Mesothelial cell of epicardium (in vitro differentiated cells): ENCODE data around the gene ZNF514. TPM values are rescaled to one million over a fixed set of nuclear protein-coding genes. Genes with fewer than 3 reads are reported as not detected.

Experiments
- DNase-seq, 2 experiments: peaks; one replicate each; pipeline ENCODE4 v3.0.0; 2021; ENCODE audit warnings: low spot score in 2 of 2; ENCODE audit not compliant: unreplicated experiment in 2 of 2
- H3K27ac Mint-ChIP-seq: 2 replicates; pipeline ENCODE4 v1.8.0; 2021; ENCODE audit warnings: mixed read lengths
- H3K27me3 Mint-ChIP-seq: 2 replicates; pipeline ENCODE4 v1.8.0; 2021; ENCODE audit warnings: low read depth, mixed read lengths
- H3K36me3 Mint-ChIP-seq: 2 replicates; pipeline ENCODE4 v1.8.0; 2021; ENCODE audit warnings: mixed read lengths
- H3K4me1 Mint-ChIP-seq: 2 replicates; pipeline ENCODE4 v1.8.0; 2021; ENCODE audit warnings: mixed read lengths
- H3K4me3 Mint-ChIP-seq: 2 replicates; pipeline ENCODE4 v1.8.0; 2021; ENCODE audit warnings: mild to moderate bottlenecking, moderate library complexity, mixed read lengths
- H3K9me3 Mint-ChIP-seq: 2 replicates; pipeline ENCODE4 v1.8.0; 2021; ENCODE audit warnings: mixed read lengths
- CTCF ChIP-seq: fragments of 200-600 bp; sonication (generic); IDR thresholded peaks from one replicate; pipeline ENCODE4 v1.5.0; 2021; ENCODE audit warnings: antibody characterized with exemption; ENCODE audit not compliant: unreplicated experiment
- total RNA-seq: library from RNA; stranded (reverse); gene quantifications from 3 replicates; pipeline ENCODE4 v1.2.1, GENCODE V29; 2021

Gene ZNF514
- total RNA-seq, result 36.4 to 38.0 TPM (median 37.5 TPM) in 3 replicates

- Mint-ChIP-seq H3K27ac (peak within 1 kb of the TSS; percentile 95), H3K4me1 (peaks cover 23% of the 10 kb centered on the region)
Observed at GRCh38 chr2:95159690-95160449, at the start of gene ZNF514. ZNF514 (minus strand) TSS chr2:95159848; CDS start chr2:95153253, 6,595 bp downstream.

GRCh38 chr2:95208106-95208505, 48.5 kb upstream of the ZNF514 start:
- Mint-ChIP-seq H3K4me3 (peak overlapping the region; percentile 93), H3K27ac (peak overlapping the region; percentile 75), H3K27me3 (no peaks in the 10 kb centered on the region)

More at GRCh38 chr2:95159690-95160449, at the start of gene ZNF514:
- peaks cover 17% of the 10 kb centered on the region for H3K9me3 Mint-ChIP-seq
- no peaks in the 10 kb centered on the region for H3K27me3 Mint-ChIP-seq
- peak within 1 kb of the TSS; percentile 85 for H3K4me3 Mint-ChIP-seq
- peak; percentile 76 to 87 for DNase-seq
- H3K36me3 Mint-ChIP-seq, result peaks cover 21% of the 10 kb centered on the region
- TF ChIP-seq CTCF, result no peak

GRCh38 chr2:95207111-95207961, 47.7 kb upstream of the ZNF514 start, which contains the start of gene ZNF892:
ZNF892 (plus strand) TSS chr2:95207521; CDS start chr2:95207816, 295 bp downstream.
- TF ChIP-seq CTCF, result no peak
- Mint-ChIP-seq H3K4me3 (peak within 1 kb of the TSS; percentile 93), H3K27ac (peak within 1 kb of the TSS; percentile 79), H3K36me3 (peaks cover 38% of the 10 kb centered on the region), H3K9me3 (peaks cover 31% of the 10 kb centered on the region), H3K4me1 (peaks cover 22% of the 10 kb centered on the region), H3K27me3 (no peaks in the 10 kb centered on the region)
- peak; percentile 73 to 88 for DNase-seq

More at GRCh38 chr2:95208106-95208505, 48.5 kb upstream of the ZNF514 start:
- H3K4me1 Mint-ChIP-seq, result peaks cover 22% of the 10 kb centered on the region
- H3K36me3 Mint-ChIP-seq, result peaks cover 46% of the 10 kb centered on the region
- peaks cover 38% of the 10 kb centered on the region for H3K9me3 Mint-ChIP-seq
- TF ChIP-seq CTCF, result no peak
- DNase-seq, result no peak

- no peak for DNase-seq
- Mint-ChIP-seq H3K9me3 (peaks cover 20% of the 10 kb centered on the region), H3K4me3 (peak overlapping the region; percentile 93), H3K36me3 (peaks cover 27% of the 10 kb centered on the region), H3K27ac (peak overlapping the region; percentile 25), H3K4me1 (peaks cover 22% of the 10 kb centered on the region), H3K27me3 (peaks cover 2% of the 10 kb centered on the region)
- no peak for TF ChIP-seq CTCF
Observed at GRCh38 chr2:95206096-95206495, 46.4 kb upstream of the ZNF514 start.

- Mint-ChIP-seq H3K36me3 (peaks cover 15% of the 10 kb centered on the region), H3K4me3 (no peak overlapping the region), H3K4me1 (peaks cover 22% of the 10 kb centered on the region), H3K9me3 (peaks cover 8% of the 10 kb centered on the region), H3K27me3 (peaks cover 9% of the 10 kb centered on the region), H3K27ac (no peak overlapping the region)
- TF ChIP-seq CTCF, result no peak
- DNase-seq, result no peak
Observed at GRCh38 chr2:95204396-95204795, 44.7 kb upstream of the ZNF514 start.
